ENCODE results near the gene ROS1.

Gene ROS1

DNA sequence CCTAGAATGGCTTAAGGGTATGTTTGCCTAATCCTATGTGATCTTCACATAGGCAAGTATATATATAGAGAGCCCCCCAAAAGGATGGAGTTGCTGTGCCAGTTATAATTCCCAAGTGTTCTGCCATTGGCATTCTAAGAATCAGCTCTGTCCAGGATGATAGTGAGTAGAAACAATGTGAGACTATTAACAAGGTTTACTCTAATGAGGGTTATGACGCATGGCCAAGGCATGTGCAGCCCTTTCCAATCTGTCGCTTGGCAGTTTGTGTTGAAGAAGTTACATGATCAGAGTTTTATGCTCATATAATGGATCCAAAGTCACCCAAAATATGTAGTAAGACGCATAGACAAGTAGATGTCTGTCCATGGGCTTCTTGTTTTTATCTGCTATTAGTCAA lies 126.8 kb downstream of the ROS1 start:
- H3K36me3 ChIP-seq (ENCODE audit: insufficient read depth, low read length): no peaks in the 10 kb centered on the region
- H2AFZ ChIP-seq (ENCODE audit: low read length): no peak overlapping the region

DNA sequence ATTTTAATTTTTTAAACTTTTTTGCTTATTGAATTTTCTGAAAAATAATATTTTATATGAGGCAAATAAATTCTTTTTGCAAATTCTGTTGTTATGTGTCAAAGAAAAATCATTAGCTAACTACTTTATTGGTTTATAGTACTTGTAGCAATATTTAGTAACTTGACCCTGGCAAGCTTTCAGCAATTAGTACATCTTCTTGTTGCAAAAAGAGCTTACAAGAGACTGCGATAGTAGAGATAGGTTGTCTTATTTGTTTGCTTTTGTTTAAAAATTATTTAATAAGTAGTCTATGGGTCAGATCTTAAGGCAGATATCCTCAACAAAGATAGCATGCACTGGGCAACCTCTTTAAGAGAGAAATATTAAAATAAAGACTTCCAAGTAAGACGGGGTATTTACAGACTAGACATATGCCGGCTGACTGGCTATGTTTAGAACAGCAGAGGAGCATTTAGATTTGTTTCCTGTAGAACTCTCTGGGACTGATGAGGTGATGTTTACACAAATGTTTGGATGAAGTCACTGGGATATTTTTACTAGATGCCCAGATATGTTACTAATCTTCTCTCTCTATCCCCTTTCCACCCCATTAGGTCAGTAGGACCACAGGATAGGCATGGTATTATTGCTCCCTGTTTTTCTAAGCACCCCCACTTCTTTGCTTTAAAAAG lies 135.4 kb downstream of the ROS1 start:
- no peaks in the 10 kb centered on the region for H4K20me1 ChIP-seq (ENCODE audit: insufficient read depth, low read length)
- no peaks in the 10 kb centered on the region for H3K36me3 ChIP-seq (ENCODE audit: insufficient read depth, low read length)
- H3K9me2 ChIP-seq (ENCODE audit: low read depth, low read length): no peaks in the 10 kb centered on the region
- no peaks in the 10 kb centered on the region for H3K27me3 ChIP-seq (ENCODE audit: insufficient read depth, low read length)
- H3F3A ChIP-seq (ENCODE audit: insufficient read depth, low read length): no peaks in the 10 kb centered on the region
- TF ChIP-seq, protein P1, sequence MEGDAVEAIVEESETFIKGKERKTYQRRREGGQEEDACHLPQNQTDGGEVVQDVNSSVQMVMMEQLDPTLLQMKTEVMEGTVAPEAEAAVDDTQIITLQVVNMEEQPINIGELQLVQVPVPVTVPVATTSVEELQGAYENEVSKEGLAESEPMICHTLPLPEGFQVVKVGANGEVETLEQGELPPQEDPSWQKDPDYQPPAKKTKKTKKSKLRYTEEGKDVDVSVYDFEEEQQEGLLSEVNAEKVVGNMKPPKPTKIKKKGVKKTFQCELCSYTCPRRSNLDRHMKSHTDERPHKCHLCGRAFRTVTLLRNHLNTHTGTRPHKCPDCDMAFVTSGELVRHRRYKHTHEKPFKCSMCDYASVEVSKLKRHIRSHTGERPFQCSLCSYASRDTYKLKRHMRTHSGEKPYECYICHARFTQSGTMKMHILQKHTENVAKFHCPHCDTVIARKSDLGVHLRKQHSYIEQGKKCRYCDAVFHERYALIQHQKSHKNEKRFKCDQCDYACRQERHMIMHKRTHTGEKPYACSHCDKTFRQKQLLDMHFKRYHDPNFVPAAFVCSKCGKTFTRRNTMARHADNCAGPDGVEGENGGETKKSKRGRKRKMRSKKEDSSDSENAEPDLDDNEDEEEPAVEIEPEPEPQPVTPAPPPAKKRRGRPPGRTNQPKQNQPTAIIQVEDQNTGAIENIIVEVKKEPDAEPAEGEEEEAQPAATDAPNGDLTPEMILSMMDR (IDR thresholded peaks at IDR 0.05; ENCODE audit: low read length): no peak
- TF ChIP-seq EZH2 (IDR thresholded peaks at IDR 0.05; ENCODE audit: borderline replicate concordance, low read length): no peak
- H3K9ac ChIP-seq (ENCODE audit: low read length): no peak overlapping the region
- H3K79me2 ChIP-seq (ENCODE audit: insufficient read depth, low read length): no peaks in the 10 kb centered on the region
- H2AFZ ChIP-seq (ENCODE audit: low read length): no peak overlapping the region
- H3K4me1 ChIP-seq (ENCODE audit: insufficient read depth, low read length, severe bottlenecking): no peaks in the 10 kb centered on the region
- no peak overlapping the region for H3K4me2 ChIP-seq (ENCODE audit: low read length)
- no peak overlapping the region for H3K4me3 ChIP-seq (ENCODE audit: low read depth, low read length, poor library complexity, severe bottlenecking)
- no peak overlapping the region for H3K27ac ChIP-seq (ENCODE audit: low read depth, low read length, poor library complexity, severe bottlenecking)
- H3K9me3 ChIP-seq (ENCODE audit: low read length): no peaks in the 10 kb centered on the region

More for the DNA sequence above, 126.8 kb downstream of the ROS1 start:
- Histone ChIP-seq H3K27me3 (ENCODE audit: insufficient read depth, low read length) (no peaks in the 10 kb centered on the region), H3K9me2 (ENCODE audit: low read depth, low read length) (no peaks in the 10 kb centered on the region), H3K4me1 (ENCODE audit: insufficient read depth, low read length, severe bottlenecking) (no peaks in the 10 kb centered on the region), H3K4me2 (ENCODE audit: low read length) (no peak overlapping the region), H3K4me3 (ENCODE audit: low read depth, low read length, poor library complexity, severe bottlenecking) (no peak overlapping the region), H3K9me3 (ENCODE audit: low read length) (no peaks in the 10 kb centered on the region), H4K20me1 (ENCODE audit: insufficient read depth, low read length) (no peaks in the 10 kb centered on the region), H3K79me2 (ENCODE audit: insufficient read depth, low read length) (no peaks in the 10 kb centered on the region), H3F3A (ENCODE audit: insufficient read depth, low read length) (no peaks in the 10 kb centered on the region), H3K9ac (ENCODE audit: low read length) (no peak overlapping the region), H3K27ac (ENCODE audit: low read depth, low read length, poor library complexity, severe bottlenecking) (no peak overlapping the region)
- TF ChIP-seq EZH2 (IDR thresholded peaks at IDR 0.05; ENCODE audit: borderline replicate concordance, low read length): no peak

DNA sequence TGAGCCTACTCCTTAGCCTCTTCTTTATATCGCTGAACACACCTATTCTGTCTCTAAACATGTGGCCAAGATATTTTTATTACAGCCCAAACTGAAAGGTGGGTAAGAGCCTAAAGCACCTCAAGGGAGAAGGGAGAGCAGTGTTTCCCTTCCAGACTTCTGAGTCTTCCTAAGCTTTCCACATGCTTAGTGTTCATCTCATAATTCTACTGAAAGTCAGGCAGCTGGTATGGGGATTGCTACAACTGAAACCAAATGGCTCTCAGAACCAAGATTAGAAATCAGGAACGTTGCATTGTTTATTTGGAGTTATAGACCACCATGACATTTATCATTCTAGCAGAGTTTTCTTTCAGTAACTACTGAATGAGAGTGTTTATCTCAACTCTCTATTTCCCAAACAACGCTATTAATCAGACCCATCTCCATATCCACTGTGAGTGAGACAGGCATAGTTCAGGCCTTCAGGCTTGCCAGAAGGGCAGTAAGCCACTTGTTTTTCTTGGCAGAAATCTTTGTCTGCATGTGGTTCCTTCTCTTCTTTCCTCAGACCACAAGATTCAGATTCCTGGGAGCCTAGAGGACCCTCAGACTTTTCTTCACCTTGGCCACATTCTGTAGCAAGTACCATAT lies 137.5 kb downstream of the ROS1 start:
- Histone ChIP-seq H3K79me2 (ENCODE audit: insufficient read depth, low read length) (no peaks in the 10 kb centered on the region), H3K4me1 (ENCODE audit: insufficient read depth, low read length, severe bottlenecking) (no peaks in the 10 kb centered on the region), H3K27me3 (ENCODE audit: insufficient read depth, low read length) (0 out of 2 replicates have a peak, but pooled peaks cover 4% of the 10 kb centered on the region)

More for the DNA sequence above, 137.5 kb downstream of the ROS1 start:
- Histone ChIP-seq H3K27ac (ENCODE audit: low read depth, low read length, poor library complexity, severe bottlenecking) (no peak overlapping the region), H4K20me1 (ENCODE audit: insufficient read depth, low read length) (no peaks in the 10 kb centered on the region), H3K4me3 (ENCODE audit: low read depth, low read length, poor library complexity, severe bottlenecking) (no peak overlapping the region), H3K9ac (ENCODE audit: low read length) (no peak overlapping the region), H2AFZ (ENCODE audit: low read length) (no peak overlapping the region), H3K4me2 (ENCODE audit: low read length) (no peak overlapping the region), H3K9me3 (ENCODE audit: low read length) (no peaks in the 10 kb centered on the region), H3F3A (ENCODE audit: insufficient read depth, low read length) (no peaks in the 10 kb centered on the region), H3K9me2 (ENCODE audit: low read depth, low read length) (no peaks in the 10 kb centered on the region), H3K36me3 (ENCODE audit: insufficient read depth, low read length) (no peaks in the 10 kb centered on the region)
- TF ChIP-seq EZH2 (IDR thresholded peaks at IDR 0.05; ENCODE audit: borderline replicate concordance, low read length): no peak
- TF ChIP-seq, protein P1 (IDR thresholded peaks at IDR 0.05; ENCODE audit: low read length): no peak

Data from OCI-LY1 (cell line).